Stimulated activated CD4-positive, alpha-beta T cell treated with anti-CD3 and anti-CD28 coated beads, Interleukin-4, amount 100 ng/mL, for 24 hours (primary cell): ENCODE measurements around the gene DLEC1.
A peak's percentile ranks its signal among the peaks of the same experiment; 100 is the strongest.
"Not testable (repeated sequence)": the region's sequence is repeated elsewhere in the genome, so short reads cannot be mapped to it uniquely, and the experiment has no call there.

ENCODE experiments used
- DNase-seq: peaks from one replicate; pipeline ENCODE4 v3.0.0-alpha.2; 2020

DLEC1 gene

GRCh38 chr3:38142959-38143358 is 104.0 kb downstream of the DLEC1 start:
- no peak for DNase-seq

- no peak for DNase-seq
Observed at GRCh38 chr3:38143511-38143910, 104.5 kb downstream of the DLEC1 start.

GRCh38 chr3:38146504-38146903 is 107.5 kb downstream of the DLEC1 start:
- DNase-seq, result no peak

GRCh38 chr3:38147421-38147820 is 108.4 kb downstream of the DLEC1 start:
- no peak for DNase-seq

- DNase-seq, result no peak
Observed at GRCh38 chr3:38148311-38148882, 109.4 kb downstream of the DLEC1 start.

GRCh38 chr3:38149708-38150107 is 110.7 kb downstream of the DLEC1 start:
- no peak for DNase-seq

- DNase-seq, result no peak
Observed at GRCh38 chr3:38150780-38151528, 111.9 kb downstream of the DLEC1 start.

- DNase-seq, result no peak
Observed at GRCh38 chr3:38151667-38152265, 112.8 kb downstream of the DLEC1 start.

- DNase-seq, result no peak
Observed at GRCh38 chr3:38152609-38153008, 113.6 kb downstream of the DLEC1 start.

- no peak for DNase-seq
Observed at GRCh38 chr3:38153221-38153620, 114.2 kb downstream of the DLEC1 start.

- no peak for DNase-seq
Observed at GRCh38 chr3:38154033-38154494, 115.1 kb downstream of the DLEC1 start.

GRCh38 chr3:38154625-38155255 is 115.7 kb downstream of the DLEC1 start:
- DNase-seq, result no peak

GRCh38 chr3:38155825-38156224 is 116.8 kb downstream of the DLEC1 start:
- DNase-seq, result no peak

- DNase-seq, result no peak
Observed at GRCh38 chr3:38157117-38157516, 118.1 kb downstream of the DLEC1 start.

GRCh38 chr3:38157595-38157994 is 118.6 kb downstream of the DLEC1 start:
- DNase-seq, result no peak

- no peak for DNase-seq
Observed at GRCh38 chr3:38158472-38158871, 119.5 kb downstream of the DLEC1 start.

GRCh38 chr3:38160704-38161103 is 121.7 kb downstream of the DLEC1 start:
- not testable (repeated sequence) for DNase-seq

GRCh38 chr3:38163117-38163840 is 124.3 kb downstream of the DLEC1 start:
- DNase-seq, result no peak

- no peak for DNase-seq
Observed at GRCh38 chr3:38163841-38164642, 125.0 kb downstream of the DLEC1 start.

- DNase-seq, result no peak
Observed at GRCh38 chr3:38164643-38164951, 125.6 kb downstream of the DLEC1 start.

GRCh38 chr3:38164952-38165721 is 126.1 kb downstream of the DLEC1 start, which contains the start of gene OXSR1:
TSS of gene OXSR1 (plus strand) at chr3:38165537. CDS start at chr3:38165877, 340 bp downstream.
- DNase-seq, result peak; percentile 97
